ENCODE results near the gene ADAMTS3.

Gene ADAMTS3

DNA sequence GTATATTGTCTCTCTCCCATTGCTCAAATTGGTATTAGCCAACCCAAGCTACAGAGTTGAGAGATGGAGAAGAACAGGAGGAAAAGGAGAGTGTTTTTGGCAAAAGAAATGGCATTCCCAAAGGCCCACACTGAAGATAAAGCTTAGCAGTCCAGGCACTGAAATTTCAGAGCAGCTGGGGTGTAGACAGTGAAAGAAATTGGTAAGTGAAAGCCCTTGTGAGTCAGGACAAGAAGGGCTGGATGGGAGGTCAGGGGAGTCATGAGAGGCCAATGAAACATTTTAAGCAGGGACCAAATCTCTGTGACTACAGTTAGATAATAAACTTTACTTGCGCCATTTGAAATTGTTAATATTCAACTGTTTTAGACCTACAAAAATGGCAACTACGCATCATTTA is 177.7 kb downstream of the ADAMTS3 start:
- no peak overlapping the region for H3K4me3 ChIP-seq (ENCODE audit: low read length)
- TF ChIP-seq, protein P1, sequence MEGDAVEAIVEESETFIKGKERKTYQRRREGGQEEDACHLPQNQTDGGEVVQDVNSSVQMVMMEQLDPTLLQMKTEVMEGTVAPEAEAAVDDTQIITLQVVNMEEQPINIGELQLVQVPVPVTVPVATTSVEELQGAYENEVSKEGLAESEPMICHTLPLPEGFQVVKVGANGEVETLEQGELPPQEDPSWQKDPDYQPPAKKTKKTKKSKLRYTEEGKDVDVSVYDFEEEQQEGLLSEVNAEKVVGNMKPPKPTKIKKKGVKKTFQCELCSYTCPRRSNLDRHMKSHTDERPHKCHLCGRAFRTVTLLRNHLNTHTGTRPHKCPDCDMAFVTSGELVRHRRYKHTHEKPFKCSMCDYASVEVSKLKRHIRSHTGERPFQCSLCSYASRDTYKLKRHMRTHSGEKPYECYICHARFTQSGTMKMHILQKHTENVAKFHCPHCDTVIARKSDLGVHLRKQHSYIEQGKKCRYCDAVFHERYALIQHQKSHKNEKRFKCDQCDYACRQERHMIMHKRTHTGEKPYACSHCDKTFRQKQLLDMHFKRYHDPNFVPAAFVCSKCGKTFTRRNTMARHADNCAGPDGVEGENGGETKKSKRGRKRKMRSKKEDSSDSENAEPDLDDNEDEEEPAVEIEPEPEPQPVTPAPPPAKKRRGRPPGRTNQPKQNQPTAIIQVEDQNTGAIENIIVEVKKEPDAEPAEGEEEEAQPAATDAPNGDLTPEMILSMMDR (conservative IDR thresholded peaks at IDR 0.05; ENCODE audit: low read depth, low read length), result no peak
- DNase-seq (ENCODE audit: low read depth), result no peak

DNA sequence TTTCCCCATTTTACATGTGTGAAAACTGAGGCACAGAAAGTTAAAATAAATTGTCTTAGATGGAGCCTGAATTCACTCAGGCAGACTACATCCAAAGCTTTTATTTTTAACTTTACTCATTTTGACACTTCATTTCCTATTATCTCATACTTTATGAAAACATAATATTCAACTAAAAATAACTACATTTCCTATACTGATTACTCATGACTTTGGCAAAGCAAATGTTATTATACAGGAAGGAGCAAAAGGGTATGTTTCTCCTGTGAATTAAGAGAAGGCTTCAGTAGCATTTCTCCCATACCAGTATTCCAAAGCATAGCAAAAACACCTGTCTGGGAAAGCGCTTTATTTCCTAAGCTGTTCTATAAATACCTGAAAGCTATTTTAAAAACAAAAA is 178.6 kb downstream of the ADAMTS3 start:
- no peak overlapping the region for H3K4me3 ChIP-seq (ENCODE audit: low read length)
- peak; percentile 33 for DNase-seq (ENCODE audit: low read depth)
- TF ChIP-seq, protein P1 (conservative IDR thresholded peaks at IDR 0.05; ENCODE audit: low read depth, low read length), result no peak

DNA sequence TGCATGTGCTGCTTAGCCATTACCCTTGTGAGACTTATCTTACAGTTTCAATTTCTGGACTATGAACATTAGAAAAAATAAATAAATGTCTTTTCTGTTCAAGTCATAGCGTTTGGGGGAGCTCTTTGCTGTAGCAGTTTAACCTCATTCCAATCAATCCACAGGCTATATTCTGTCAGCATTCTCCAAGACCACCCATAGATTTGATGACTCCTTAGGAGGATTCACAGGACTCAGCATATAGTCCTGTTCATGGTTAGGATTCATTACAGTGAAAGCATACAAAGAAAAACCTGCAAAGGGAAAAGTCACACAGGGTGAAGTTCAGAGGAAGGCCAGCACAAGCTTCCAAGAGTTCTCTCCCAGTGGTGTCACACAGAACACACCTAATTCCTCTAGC is 180.5 kb downstream of the ADAMTS3 start:
- TF ChIP-seq, protein P1 (conservative IDR thresholded peaks at IDR 0.05; ENCODE audit: low read depth, low read length), result no peak
- DNase-seq (ENCODE audit: low read depth), result no peak
- no peak overlapping the region for H3K4me3 ChIP-seq (ENCODE audit: low read length)

DNA sequence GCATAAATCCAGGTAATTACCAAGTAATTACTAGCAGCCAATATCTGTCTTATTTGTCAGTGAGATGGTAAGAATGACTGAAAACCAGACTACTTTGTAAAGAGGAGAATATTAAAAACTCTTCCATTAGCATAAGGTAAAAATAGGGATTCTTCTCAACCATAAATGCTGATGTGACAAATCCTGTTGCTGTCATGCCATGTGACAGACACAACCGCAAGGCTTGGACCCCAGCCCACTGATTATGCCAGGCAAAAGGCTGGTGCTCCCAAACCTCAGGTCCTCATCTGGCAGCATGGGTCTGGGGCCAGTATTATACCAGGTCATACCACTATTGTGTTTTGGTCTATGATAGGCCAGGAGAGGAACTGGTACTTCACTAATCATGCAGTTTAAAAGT is 181.1 kb downstream of the ADAMTS3 start:
- no peak overlapping the region for H3K4me3 ChIP-seq (ENCODE audit: low read length)
- DNase-seq (ENCODE audit: low read depth), result no peak
- TF ChIP-seq, protein P1 (conservative IDR thresholded peaks at IDR 0.05; ENCODE audit: low read depth, low read length), result no peak

DNA sequence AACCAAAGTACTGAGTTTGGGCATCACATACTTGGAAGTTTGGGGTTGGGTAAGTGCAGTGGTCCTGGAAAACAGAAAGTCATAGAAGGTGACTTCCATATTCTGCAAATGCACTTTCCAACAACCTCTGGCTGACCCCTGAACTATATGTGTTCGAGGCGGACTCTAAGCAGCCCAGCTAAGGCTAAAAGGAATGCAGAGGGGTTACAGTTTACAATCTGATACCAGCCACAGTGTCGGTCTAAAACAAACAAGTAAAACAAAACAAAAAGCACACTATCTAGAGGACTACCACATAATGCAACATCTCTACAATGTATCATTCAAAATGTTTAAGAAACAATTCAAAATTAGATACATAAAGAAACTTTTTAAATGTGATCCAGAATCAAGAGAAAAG is 185.6 kb downstream of the ADAMTS3 start:
- no peak overlapping the region for H3K4me3 ChIP-seq (ENCODE audit: low read length)
- DNase-seq (ENCODE audit: low read depth), result no peak
- TF ChIP-seq, protein P1 (conservative IDR thresholded peaks at IDR 0.05; ENCODE audit: low read depth, low read length), result no peak

DNA sequence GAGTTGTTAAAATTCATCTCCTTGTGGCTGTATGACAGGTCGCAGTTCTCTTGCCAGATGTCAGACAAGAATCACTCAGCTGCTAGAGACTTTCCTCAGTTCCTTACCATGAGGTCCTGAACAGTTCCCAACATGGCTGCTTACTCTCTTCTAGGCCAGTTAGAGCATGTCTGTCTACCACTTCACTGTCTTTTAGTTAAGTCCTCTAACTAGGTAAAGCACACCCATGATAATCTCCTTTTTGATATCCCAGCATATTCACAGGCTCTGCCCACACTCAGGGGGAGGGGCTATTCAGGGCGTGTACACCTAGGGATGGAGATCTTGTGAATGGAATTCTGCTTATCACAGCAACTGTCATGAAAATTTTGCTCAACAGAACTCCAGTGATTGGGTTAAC is 190.1 kb downstream of the ADAMTS3 start:
- TF ChIP-seq, protein P1 (conservative IDR thresholded peaks at IDR 0.05; ENCODE audit: low read depth, low read length), result no peak
- no peak overlapping the region for H3K4me3 ChIP-seq (ENCODE audit: low read length)
- no peak for DNase-seq (ENCODE audit: low read depth)

DNA sequence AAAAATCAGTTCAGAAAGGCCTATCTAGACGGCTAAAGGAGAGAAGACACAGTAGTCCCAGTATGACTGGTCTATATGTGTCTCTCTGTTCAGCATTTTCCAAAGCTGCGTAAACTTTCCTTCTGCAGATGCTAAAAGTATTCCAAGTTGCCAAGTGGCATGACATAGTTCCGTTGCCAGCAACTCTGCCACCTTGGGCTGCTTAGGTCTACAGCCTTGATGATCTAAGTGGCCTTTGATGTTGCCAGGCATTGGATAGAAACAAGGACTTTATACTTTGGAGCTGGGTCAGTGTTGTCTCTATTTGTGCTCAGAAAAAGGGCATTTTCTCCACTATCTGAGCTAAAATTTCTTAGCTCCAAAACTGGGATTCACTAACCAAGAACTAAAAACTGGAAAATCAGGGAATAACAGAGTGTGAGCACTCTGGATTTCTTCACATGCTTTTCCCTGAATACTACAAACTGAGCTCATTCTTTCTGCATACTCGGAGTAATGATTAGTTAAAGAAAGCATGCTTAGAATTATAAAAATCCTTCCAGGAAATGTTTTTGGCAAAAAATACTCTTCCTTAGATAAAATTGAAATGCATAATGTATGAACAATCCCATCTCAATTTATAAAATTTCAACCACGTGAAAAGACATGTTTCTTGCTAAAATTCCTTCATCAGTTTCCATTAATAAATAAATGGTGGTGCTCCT is 191.4 kb downstream of the ADAMTS3 start:
- TF ChIP-seq, protein P1 (conservative IDR thresholded peaks at IDR 0.05; ENCODE audit: low read depth, low read length), result no peak
- no peak overlapping the region for H3K4me3 ChIP-seq (ENCODE audit: low read length)
- no peak for DNase-seq (ENCODE audit: low read depth)
